RWPE1 (cell line): ENCODE results near the gene LARGE1.

ENCODE experiments used
- CTCF ChIA-PET: fragments of 350-600 bp; sonication (Branson Sonifier 250); formaldehyde crosslinking; extraction: SDS; loops from one replicate; lab custom pipeline; 2021; lab: Yijun Ruan, JAX
- POLR2A ChIA-PET: fragments of 400-600 bp; formaldehyde crosslinking; extraction: SDS; loops from one replicate; lab custom pipeline; 2020; ENCODE audit warnings: antibody characterized with exemption; ENCODE audit not compliant: low non-redundant PET; lab: Yijun Ruan, JAX
- DNase-seq: peaks from one replicate; pipeline ENCODE4 v3.0.0; 2012; ENCODE audit warnings: low spot score
- H3K27ac ChIP-seq: fragments of 450-650 bp; 2 replicates; pipeline ENCODE4 v1.5.1; 2017
- CTCF ChIP-seq: fragments of 450-650 bp; conservative IDR thresholded peaks from 2 replicates; pipeline ENCODE4 v1.5.1; 2017; ENCODE audit warnings: low read depth, mild to moderate bottlenecking

LARGE1 gene

GRCh38 chr22:33330534-33330933 lies 589.7 kb downstream of the LARGE1 start:
- ChIA-PET POLR2A (no interaction called here), CTCF (no interaction called here)
- TF ChIP-seq CTCF: no peak
- no peak overlapping the region for H3K27ac ChIP-seq
- no peak for DNase-seq

GRCh38 chr22:33329398-33329797 lies 590.9 kb downstream of the LARGE1 start:
- ChIA-PET POLR2A (no interaction called here), CTCF (no interaction called here)
- no peak overlapping the region for H3K27ac ChIP-seq
- DNase-seq: no peak
- no peak for TF ChIP-seq CTCF

- H3K27ac ChIP-seq: no peak overlapping the region
- CTCF ChIA-PET: no interaction called here
- POLR2A ChIA-PET: no interaction called here
- no peak for DNase-seq
- no peak for TF ChIP-seq CTCF
Observed at GRCh38 chr22:33328789-33329296, 591.4 kb downstream of the LARGE1 start.

- TF ChIP-seq CTCF: no peak
- H3K27ac ChIP-seq: no peak overlapping the region
- ChIA-PET CTCF (no interaction called here), POLR2A (no interaction called here)
- no peak for DNase-seq
Observed at GRCh38 chr22:33327348-33327860, 592.9 kb downstream of the LARGE1 start.

- no peak for TF ChIP-seq CTCF
- H3K27ac ChIP-seq: no peak overlapping the region
- ChIA-PET CTCF (no interaction called here), POLR2A (no interaction called here)
- DNase-seq: no peak
Observed at GRCh38 chr22:33326540-33327295, 593.6 kb downstream of the LARGE1 start.

GRCh38 chr22:33325232-33326004 lies 594.9 kb downstream of the LARGE1 start:
- POLR2A ChIA-PET: no interaction called here
- CTCF ChIA-PET: no interaction called here
- no peak overlapping the region for H3K27ac ChIP-seq

More at GRCh38 chr22:33325232-33326004, 594.9 kb downstream of the LARGE1 start:
- TF ChIP-seq CTCF: no peak
- DNase-seq: no peak
